ENCODE measurements around the gene KCNF1.

- TF ChIP-seq CTCF (IDR thresholded peaks at IDR 0.05) (no peak), EZH2 (IDR thresholded peaks at IDR 0.05) (no peak), EZH2phosphoT487 (IDR thresholded peaks at IDR 0.05) (no peak)
Measured at GRCh38 chr2:10868465-10869314, 43.0 kb upstream of the KCNF1 start.
